ENCODE data around the gene HNRNPU.
A peak's percentile ranks its signal among the peaks of the same experiment; 100 is the strongest.

HNRNPU gene

GRCh38 chr1:244802041-244802440, 62.3 kb downstream of the HNRNPU start:
- no peak for DNase-seq (ENCODE audit: low spot score)

GRCh38 chr1:244801246-244801645, 63.1 kb downstream of the HNRNPU start:
- DNase-seq (ENCODE audit: low spot score), result peak; percentile 77

- DNase-seq (ENCODE audit: low spot score), result no peak
Measured at GRCh38 chr1:244800821-244801220, 63.5 kb downstream of the HNRNPU start.

All from RKO (cell line).